KMS-11 (cell line): ENCODE results near the gene PFDN6.
A peak's percentile ranks its signal among the peaks of the same experiment; 100 is the strongest.

ENCODE experiments used
- H2AFZ ChIP-seq: fragments of 200-600 bp; sonication (generic); 2 replicates; pipeline ENCODE4 v1.6.1; 2016; ENCODE audit warnings: antibody characterized with exemption, mixed run types, low read depth
- H3K27ac ChIP-seq: fragments of 200-600 bp; sonication (generic); 2 replicates; pipeline ENCODE4 v1.6.1; 2016; ENCODE audit warnings: mild to moderate bottlenecking, mixed run types
- H3K27me3 ChIP-seq: fragments of 200-600 bp; sonication (generic); 2 replicates; pipeline ENCODE4 v1.6.1; 2017; ENCODE audit warnings: mild to moderate bottlenecking, low read depth, mixed run types, moderate library complexity; ENCODE audit not compliant: insufficient read depth
- H3K36me3 ChIP-seq: fragments of 200-600 bp; sonication (generic); 2 replicates; pipeline ENCODE4 v1.6.1; 2017; ENCODE audit warnings: mild to moderate bottlenecking, mixed run types; ENCODE audit not compliant: insufficient read depth
- H3K4me1 ChIP-seq: fragments of 200-600 bp; sonication (generic); 2 replicates; pipeline ENCODE4 v1.6.1; 2016; ENCODE audit warnings: mild to moderate bottlenecking, low read depth, mixed run types; ENCODE audit not compliant: poor library complexity, severe bottlenecking
- H3K4me2 ChIP-seq: fragments of 200-600 bp; sonication (generic); 2 replicates; pipeline ENCODE4 v1.7.0; 2016; ENCODE audit warnings: mild to moderate bottlenecking, mixed run types
- H3K4me3 ChIP-seq: fragments of 200-600 bp; sonication (generic); IDR thresholded peaks from 2 replicates; pipeline ENCODE4 v1.6.1; 2017; ENCODE audit warnings: low read depth, low read length, mixed read lengths; ENCODE audit not compliant: insufficient read depth
- H3K79me2 ChIP-seq: fragments of 200-600 bp; sonication (generic); 2 replicates; pipeline ENCODE4 v1.6.1; 2016; ENCODE audit warnings: low read depth, mixed run types; ENCODE audit not compliant: insufficient read depth
- H3K9ac ChIP-seq: fragments of 200-600 bp; sonication (generic); 2 replicates; pipeline ENCODE4 v1.6.1; 2016; ENCODE audit warnings: mild to moderate bottlenecking, mixed run types
- H4K20me1 ChIP-seq: fragments of 200-600 bp; sonication (generic); 2 replicates; pipeline ENCODE4 v1.6.1; 2016; ENCODE audit warnings: mild to moderate bottlenecking, mixed run types; ENCODE audit not compliant: insufficient read depth
- CTCF ChIP-seq: fragments of 200-600 bp; sonication (generic); conservative IDR thresholded peaks from 2 replicates; pipeline ENCODE4 v1.6.1; 2017; ENCODE audit warnings: low read depth, mild to moderate bottlenecking, antibody characterized with exemption, low read length, moderate library complexity, mixed read lengths

PFDN6 gene

GRCh38 chr6:33286946-33287914 is 2.2 kb upstream of the PFDN6 start:
- Histone ChIP-seq H3K79me2 (peaks cover 23% of the 10 kb centered on the region; the same call in 1 of the 2 replicates), H3K4me3 (no peak overlapping the region)

GRCh38 chr6:33288141-33288920 is 1.1 kb upstream of the PFDN6 start:
- no peak for TF ChIP-seq CTCF
- Histone ChIP-seq H3K27ac (no peak overlapping the region), H3K27me3 (no peaks in the 10 kb centered on the region), H3K9ac (peak overlapping the region; percentile 40; the same call in 1 of the 2 replicates), H4K20me1 (no peaks in the 10 kb centered on the region), H3K79me2 (peaks cover 23% of the 10 kb centered on the region; the same call in 1 of the 2 replicates), H3K4me2 (peak overlapping the region; percentile 96), H3K4me3 (peak overlapping the region; percentile 22), H3K4me1 (peaks cover 18% of the 10 kb centered on the region), H2AFZ (peak overlapping the region; percentile 40; the same call in 1 of the 2 replicates), H3K36me3 (no peaks in the 10 kb centered on the region; the same call in 1 of the 2 replicates)

More at GRCh38 chr6:33286946-33287914, 2.2 kb upstream of the PFDN6 start:
- Histone ChIP-seq H3K9ac (no peak overlapping the region), H3K36me3 (no peaks in the 10 kb centered on the region; the same call in 1 of the 2 replicates), H3K4me1 (peaks cover 18% of the 10 kb centered on the region), H3K27me3 (no peaks in the 10 kb centered on the region), H3K27ac (no peak overlapping the region), H4K20me1 (no peaks in the 10 kb centered on the region), H3K4me2 (0 out of 2 replicates have a peak overlapping the region, but pooled peaks have one; percentile 96), H2AFZ (no peak overlapping the region)
- no peak for TF ChIP-seq CTCF

- Histone ChIP-seq H3K4me1 (peaks cover 18% of the 10 kb centered on the region), H3K4me2 (peak overlapping the region; percentile 96), H4K20me1 (no peaks in the 10 kb centered on the region), H3K4me3 (peak overlapping the region; percentile 22), H3K79me2 (peaks cover 23% of the 10 kb centered on the region; the same call in 1 of the 2 replicates), H3K9ac (peak overlapping the region; percentile 40; the same call in 1 of the 2 replicates), H3K27me3 (no peaks in the 10 kb centered on the region), H3K27ac (peak overlapping the region; percentile 4; the same call in 1 of the 2 replicates), H3K36me3 (no peaks in the 10 kb centered on the region; the same call in 1 of the 2 replicates), H2AFZ (peak overlapping the region; percentile 40; the same call in 1 of the 2 replicates)
- no peak for TF ChIP-seq CTCF
Observed at GRCh38 chr6:33289784-33290315, 449 bp downstream of the PFDN6 start.

- Histone ChIP-seq H3K79me2 (peaks cover 23% of the 10 kb centered on the region; the same call in 1 of the 2 replicates), H3K4me2 (peak overlapping the region; percentile 96), H3K27ac (no peak overlapping the region), H3K4me3 (no peak overlapping the region), H4K20me1 (no peaks in the 10 kb centered on the region), H3K36me3 (no peaks in the 10 kb centered on the region; the same call in 1 of the 2 replicates), H3K4me1 (peaks cover 18% of the 10 kb centered on the region), H3K27me3 (no peaks in the 10 kb centered on the region), H3K9ac (no peak overlapping the region; the same call in 1 of the 2 replicates), H2AFZ (no peak overlapping the region)
- TF ChIP-seq CTCF, result no peak
Observed at GRCh38 chr6:33290459-33290858, 1.1 kb downstream of the PFDN6 start.
